Mononuclear cell (primary cell): ENCODE results near the gene TCL1A. TPM values are rescaled to one million over a fixed set of nuclear protein-coding genes. Genes with fewer than 3 reads are reported as not detected.
"Not testable (repeated sequence)": the region's sequence is repeated elsewhere in the genome, so short reads cannot be mapped to it uniquely, and the experiment has no call there.

Experiments used
- H3K27me3 ChIP-seq: 2 replicates; pipeline ENCODE4 v1.6.0; 2011; ENCODE audit warnings: low read length, control low read depth; ENCODE audit not compliant: insufficient read depth
- H3K4me1 ChIP-seq: 2 replicates; pipeline ENCODE4 v1.5.1; 2011; ENCODE audit warnings: mild to moderate bottlenecking, low read length, control low read depth; ENCODE audit not compliant: insufficient read depth
- H3K4me3 ChIP-seq: 2 replicates; pipeline ENCODE4 v1.5.1; 2011; ENCODE audit warnings: mild to moderate bottlenecking, low read length, moderate library complexity
- H3K9me3 ChIP-seq: 2 replicates; pipeline ENCODE4 v1.5.1; 2011; ENCODE audit warnings: low read depth, mild to moderate bottlenecking, control low read depth, low read length
- total RNA-seq: library from RNA; depleted of rRNA; stranded (reverse); fragments of >200 nt; gene quantifications from one replicate; pipeline ENCODE4 v1.2.3, GENCODE V29; 2012

The TCL1A gene
- total RNA-seq = 3.0 TPM

GRCh38 chr14:95713596-95714371, at the start of gene TCL1A:
TCL1A (minus strand) TSS chr14:95714125; CDS start chr14:95714066, 59 bp downstream.
- Histone ChIP-seq H3K4me3 (peak within 1 kb of the TSS; percentile 52), H3K27me3 (peaks cover 9% of the 10 kb centered on the region), H3K9me3 (no peaks in the 10 kb centered on the region), H3K4me1 (peaks cover 3% of the 10 kb centered on the region)

GRCh38 chr14:95763032-95763431, 49.1 kb upstream of the TCL1A start:
- H3K27me3 ChIP-seq, H3K9me3 ChIP-seq, H3K4me1 ChIP-seq, H3K4me3 ChIP-seq: not testable (repeated sequence)

- H3K9me3 ChIP-seq = no peaks in the 10 kb centered on the region
- no peaks in the 10 kb centered on the region for H3K27me3 ChIP-seq
- H3K4me1 ChIP-seq = no peaks in the 10 kb centered on the region
- H3K4me3 ChIP-seq = no peak overlapping the region
Observed at GRCh38 chr14:95761436-95761835, 47.5 kb upstream of the TCL1A start.

GRCh38 chr14:95760596-95760995, 46.7 kb upstream of the TCL1A start:
- no peak overlapping the region for H3K4me3 ChIP-seq
- H3K4me1 ChIP-seq = no peaks in the 10 kb centered on the region
- no peaks in the 10 kb centered on the region for H3K9me3 ChIP-seq
- no peaks in the 10 kb centered on the region for H3K27me3 ChIP-seq

GRCh38 chr14:95759941-95760340, 46.0 kb upstream of the TCL1A start:
- no peaks in the 10 kb centered on the region for H3K4me1 ChIP-seq
- no peaks in the 10 kb centered on the region for H3K9me3 ChIP-seq
- H3K27me3 ChIP-seq = no peaks in the 10 kb centered on the region
- H3K4me3 ChIP-seq = no peak overlapping the region

- no peak overlapping the region for H3K4me3 ChIP-seq
- no peaks in the 10 kb centered on the region for H3K9me3 ChIP-seq
- no peaks in the 10 kb centered on the region for H3K27me3 ChIP-seq
- H3K4me1 ChIP-seq = no peaks in the 10 kb centered on the region
Observed at GRCh38 chr14:95758331-95758730, 44.4 kb upstream of the TCL1A start.

GRCh38 chr14:95756751-95757150, 42.8 kb upstream of the TCL1A start:
- no peaks in the 10 kb centered on the region for H3K27me3 ChIP-seq
- no peaks in the 10 kb centered on the region for H3K4me1 ChIP-seq
- H3K4me3 ChIP-seq = no peak overlapping the region
- H3K9me3 ChIP-seq = no peaks in the 10 kb centered on the region

GRCh38 chr14:95756127-95756526, 42.2 kb upstream of the TCL1A start:
- Histone ChIP-seq H3K4me1 (no peaks in the 10 kb centered on the region), H3K4me3 (no peak overlapping the region), H3K27me3 (no peaks in the 10 kb centered on the region), H3K9me3 (no peaks in the 10 kb centered on the region)

GRCh38 chr14:95741781-95742180, 27.9 kb upstream of the TCL1A start:
- no peaks in the 10 kb centered on the region for H3K9me3 ChIP-seq
- no peak overlapping the region for H3K4me3 ChIP-seq
- no peaks in the 10 kb centered on the region for H3K27me3 ChIP-seq
- H3K4me1 ChIP-seq = no peaks in the 10 kb centered on the region

- H3K4me3 ChIP-seq = no peak overlapping the region
- no peaks in the 10 kb centered on the region for H3K27me3 ChIP-seq
- H3K9me3 ChIP-seq = no peaks in the 10 kb centered on the region
Observed at GRCh38 chr14:95741038-95741490, 27.1 kb upstream of the TCL1A start.

GRCh38 chr14:95739356-95739755, 25.4 kb upstream of the TCL1A start:
- Histone ChIP-seq H3K9me3 (no peaks in the 10 kb centered on the region), H3K4me1 (no peaks in the 10 kb centered on the region), H3K4me3 (no peak overlapping the region), H3K27me3 (no peaks in the 10 kb centered on the region)

More at GRCh38 chr14:95741038-95741490, 27.1 kb upstream of the TCL1A start:
- H3K4me1 ChIP-seq = no peaks in the 10 kb centered on the region

GRCh38 chr14:95733212-95733611, 19.3 kb upstream of the TCL1A start:
- Histone ChIP-seq H3K4me3 (no peak overlapping the region), H3K4me1 (peaks cover 4% of the 10 kb centered on the region), H3K9me3 (no peaks in the 10 kb centered on the region), H3K27me3 (no peaks in the 10 kb centered on the region)

GRCh38 chr14:95730126-95730525, 16.2 kb upstream of the TCL1A start:
- no peak overlapping the region for H3K4me3 ChIP-seq
- H3K4me1 ChIP-seq = peaks cover 10% of the 10 kb centered on the region
- no peaks in the 10 kb centered on the region for H3K9me3 ChIP-seq
- H3K27me3 ChIP-seq = no peaks in the 10 kb centered on the region

GRCh38 chr14:95729402-95730028, 15.6 kb upstream of the TCL1A start:
- not testable (repeated sequence) for H3K27me3 ChIP-seq, H3K9me3 ChIP-seq, H3K4me3 ChIP-seq
- peaks cover 11% of the 10 kb centered on the region for H3K4me1 ChIP-seq

- H3K9me3 ChIP-seq = no peaks in the 10 kb centered on the region
- H3K4me1 ChIP-seq = peaks cover 11% of the 10 kb centered on the region
Observed at GRCh38 chr14:95727056-95727700, 13.3 kb upstream of the TCL1A start.

More at GRCh38 chr14:95727056-95727700, 13.3 kb upstream of the TCL1A start:
- H3K27me3 ChIP-seq = no peaks in the 10 kb centered on the region
- H3K4me3 ChIP-seq = no peak overlapping the region
